Measurements from ENCODE around the gene RAD51B.

RAD51B gene

DNA sequence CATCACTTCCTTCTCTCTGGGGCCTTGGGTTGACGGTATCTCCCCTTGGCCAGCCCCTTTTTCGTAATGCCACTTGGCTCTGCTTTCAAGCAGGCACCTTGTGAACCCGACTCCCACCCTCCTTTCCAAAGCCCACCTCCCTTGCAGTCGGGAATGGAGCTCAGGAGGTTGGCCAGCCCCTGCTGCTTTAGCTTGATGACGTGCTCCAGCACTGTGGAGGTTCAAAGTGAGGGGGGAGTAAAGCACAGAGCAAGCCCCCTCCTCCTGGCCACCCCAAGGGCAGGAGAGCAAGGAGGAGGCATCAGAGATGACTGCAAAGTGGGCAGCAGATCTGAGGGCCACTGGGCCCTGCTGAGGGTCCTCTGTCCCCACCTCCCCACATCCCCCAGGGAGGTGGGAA, 869.9 kb downstream of the RAD51B start:
- Histone ChIP-seq H3K9ac (ENCODE audit: low read length) (no peak overlapping the region), H3K27me3 (replicated peaks; ENCODE audit: insufficient read depth, low read length) (no peaks in the 10 kb centered on the region), H3K4me2 (ENCODE audit: low read depth, low read length) (no peak overlapping the region), H3F3A (ENCODE audit: insufficient read depth, low read length) (peaks cover 12% of the 10 kb centered on the region), H3K4me1 (ENCODE audit: low read length) (peaks cover 20% of the 10 kb centered on the region), H3K27ac (ENCODE audit: low read length) (no peak overlapping the region), H4K20me1 (ENCODE audit: insufficient read depth, low read length) (no peaks in the 10 kb centered on the region), H3K4me3 (ENCODE audit: low read length) (no peak overlapping the region), H3K36me3 (replicated peaks; ENCODE audit: insufficient read depth, low read length) (no peaks in the 10 kb centered on the region), H2AFZ (ENCODE audit: low read length) (no peak overlapping the region), H3K79me2 (ENCODE audit: low read length) (no peaks in the 10 kb centered on the region), H3K9me2 (replicated peaks; ENCODE audit: insufficient read depth, low read length) (no peaks in the 10 kb centered on the region), H3K9me3 (replicated peaks; ENCODE audit: insufficient read depth, low read length) (no peaks in the 10 kb centered on the region)
- no peak for DNase-seq
- TF ChIP-seq, protein P1, sequence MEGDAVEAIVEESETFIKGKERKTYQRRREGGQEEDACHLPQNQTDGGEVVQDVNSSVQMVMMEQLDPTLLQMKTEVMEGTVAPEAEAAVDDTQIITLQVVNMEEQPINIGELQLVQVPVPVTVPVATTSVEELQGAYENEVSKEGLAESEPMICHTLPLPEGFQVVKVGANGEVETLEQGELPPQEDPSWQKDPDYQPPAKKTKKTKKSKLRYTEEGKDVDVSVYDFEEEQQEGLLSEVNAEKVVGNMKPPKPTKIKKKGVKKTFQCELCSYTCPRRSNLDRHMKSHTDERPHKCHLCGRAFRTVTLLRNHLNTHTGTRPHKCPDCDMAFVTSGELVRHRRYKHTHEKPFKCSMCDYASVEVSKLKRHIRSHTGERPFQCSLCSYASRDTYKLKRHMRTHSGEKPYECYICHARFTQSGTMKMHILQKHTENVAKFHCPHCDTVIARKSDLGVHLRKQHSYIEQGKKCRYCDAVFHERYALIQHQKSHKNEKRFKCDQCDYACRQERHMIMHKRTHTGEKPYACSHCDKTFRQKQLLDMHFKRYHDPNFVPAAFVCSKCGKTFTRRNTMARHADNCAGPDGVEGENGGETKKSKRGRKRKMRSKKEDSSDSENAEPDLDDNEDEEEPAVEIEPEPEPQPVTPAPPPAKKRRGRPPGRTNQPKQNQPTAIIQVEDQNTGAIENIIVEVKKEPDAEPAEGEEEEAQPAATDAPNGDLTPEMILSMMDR (IDR thresholded peaks at IDR 0.05; ENCODE audit: low read length), result no peak
- TF ChIP-seq EZH2 (optimal IDR thresholded peaks at IDR 0.05; ENCODE audit: low read depth, low read length) (no peak), EZH2phosphoT487 (IDR thresholded peaks at IDR 0.05; ENCODE audit: low read length) (no peak)

DNA sequence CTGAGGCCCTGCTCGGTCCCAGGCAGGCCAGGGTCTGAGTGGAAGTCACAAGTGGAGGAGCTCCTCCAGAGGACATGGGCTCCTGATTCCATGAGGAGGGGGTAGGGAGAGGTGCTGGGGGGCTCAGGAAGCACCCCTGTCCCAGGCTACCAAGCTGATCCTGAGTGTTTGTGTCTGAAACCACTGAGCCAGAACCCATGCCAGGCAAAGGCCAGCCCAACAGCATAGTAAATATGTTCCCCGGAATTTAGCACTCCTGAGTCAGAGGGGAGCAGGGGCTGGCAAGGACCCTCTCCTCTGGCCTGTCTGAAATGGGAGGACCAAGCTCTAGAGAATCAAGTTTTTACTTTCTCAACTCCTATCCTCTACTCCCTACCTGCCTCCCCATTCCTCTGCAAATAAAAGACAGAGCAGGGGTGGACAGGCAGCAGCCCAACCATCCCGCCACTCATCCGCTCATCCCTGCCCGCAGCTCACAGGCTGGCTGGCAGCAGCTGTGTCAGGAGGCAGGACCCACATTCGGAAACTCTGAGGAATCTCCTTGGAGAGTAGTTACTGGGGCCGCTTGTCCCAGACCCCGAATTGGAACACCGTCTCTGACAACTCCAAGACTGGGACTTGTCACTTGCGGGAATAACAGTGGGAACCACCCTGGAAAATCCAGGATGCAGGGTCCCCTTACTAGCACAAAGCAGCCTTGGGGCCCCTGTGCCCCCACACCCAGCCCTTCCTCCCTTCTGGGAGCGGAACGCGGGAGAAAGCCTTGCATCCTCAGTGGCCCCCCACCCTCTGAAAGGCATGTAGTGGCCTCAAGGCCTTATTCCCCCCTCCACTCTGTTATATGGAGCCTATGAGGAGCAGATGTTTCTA, 870.7 kb downstream of the RAD51B start:
- no peaks in the 10 kb centered on the region for H3K36me3 ChIP-seq (replicated peaks; ENCODE audit: insufficient read depth, low read length)
- no peak overlapping the region for H3K9ac ChIP-seq (ENCODE audit: low read length)
- H3K4me1 ChIP-seq (ENCODE audit: low read length), result peaks cover 12% of the 10 kb centered on the region
- H2AFZ ChIP-seq (ENCODE audit: low read length), result no peak overlapping the region
- TF ChIP-seq EZH2 (optimal IDR thresholded peaks at IDR 0.05; ENCODE audit: low read depth, low read length) (no peak), EZH2phosphoT487 (IDR thresholded peaks at IDR 0.05; ENCODE audit: low read length) (no peak)
- TF ChIP-seq, protein P1 (IDR thresholded peaks at IDR 0.05; ENCODE audit: low read length), result no peak
- H3K4me3 ChIP-seq (ENCODE audit: low read length), result no peak overlapping the region
- H3K9me3 ChIP-seq (replicated peaks; ENCODE audit: insufficient read depth, low read length), result no peaks in the 10 kb centered on the region
- no peak for DNase-seq
- no peak overlapping the region for H3K4me2 ChIP-seq (ENCODE audit: low read depth, low read length)
- no peaks in the 10 kb centered on the region for H3K79me2 ChIP-seq (ENCODE audit: low read length)
- H3K27me3 ChIP-seq (replicated peaks; ENCODE audit: insufficient read depth, low read length), result no peaks in the 10 kb centered on the region
- peaks cover 7% of the 10 kb centered on the region for H3F3A ChIP-seq (ENCODE audit: insufficient read depth, low read length)
- H3K9me2 ChIP-seq (replicated peaks; ENCODE audit: insufficient read depth, low read length), result no peaks in the 10 kb centered on the region
- no peak overlapping the region for H3K27ac ChIP-seq (ENCODE audit: low read length)
- no peaks in the 10 kb centered on the region for H4K20me1 ChIP-seq (ENCODE audit: insufficient read depth, low read length)

DNA sequence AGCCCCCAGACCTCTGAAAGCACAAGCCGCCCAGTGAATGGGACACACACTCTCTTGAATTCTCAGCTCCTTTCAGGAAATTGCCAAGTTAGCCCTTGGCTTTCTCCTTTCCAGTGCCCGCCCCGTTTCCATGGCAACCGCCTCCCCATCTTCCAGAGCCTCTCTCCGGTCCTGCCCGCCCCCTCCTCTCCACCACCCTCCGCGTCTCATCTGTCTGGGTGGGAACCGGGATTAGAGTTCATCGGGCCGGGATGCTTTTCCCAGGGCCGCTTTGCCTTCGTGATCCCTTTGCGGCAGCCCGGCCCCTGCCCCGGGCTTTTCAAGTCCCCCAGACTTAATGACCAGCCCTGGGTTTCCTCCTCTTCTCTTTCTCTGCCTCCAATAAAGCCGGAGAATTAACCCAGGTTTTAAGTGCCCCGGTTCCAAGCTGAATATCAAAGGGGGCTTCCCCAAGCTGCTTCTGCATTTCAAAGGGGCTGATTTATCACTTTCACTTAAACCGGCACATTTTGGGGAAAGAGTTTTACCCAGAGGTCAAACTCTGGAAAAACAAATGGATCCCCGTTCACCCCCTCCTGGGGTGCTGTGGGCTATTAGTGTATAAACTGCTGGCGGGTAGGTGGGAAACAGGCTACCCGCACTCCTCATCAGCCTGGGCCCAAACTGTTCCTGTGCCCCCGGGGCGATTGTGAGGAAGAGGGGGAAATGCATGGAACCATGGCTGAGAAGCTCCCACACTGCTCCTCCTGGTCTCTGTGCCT, 871.6 kb downstream of the RAD51B start:
- no peaks in the 10 kb centered on the region for H3K9me2 ChIP-seq (replicated peaks; ENCODE audit: insufficient read depth, low read length)
- DNase-seq, result no peak
- no peaks in the 10 kb centered on the region for H3K27me3 ChIP-seq (replicated peaks; ENCODE audit: insufficient read depth, low read length)
- no peaks in the 10 kb centered on the region for H3K36me3 ChIP-seq (replicated peaks; ENCODE audit: insufficient read depth, low read length)
- no peaks in the 10 kb centered on the region for H4K20me1 ChIP-seq (ENCODE audit: insufficient read depth, low read length)
- TF ChIP-seq, protein P1 (IDR thresholded peaks at IDR 0.05; ENCODE audit: low read length), result no peak
- no peak for TF ChIP-seq EZH2 (optimal IDR thresholded peaks at IDR 0.05; ENCODE audit: low read depth, low read length)
- no peak for TF ChIP-seq EZH2phosphoT487 (IDR thresholded peaks at IDR 0.05; ENCODE audit: low read length)
- no peak overlapping the region for H3K4me2 ChIP-seq (ENCODE audit: low read depth, low read length)
- peaks cover 6% of the 10 kb centered on the region for H3K4me1 ChIP-seq (ENCODE audit: low read length)
- no peak overlapping the region for H3K9ac ChIP-seq (ENCODE audit: low read length)
- no peaks in the 10 kb centered on the region for H3K9me3 ChIP-seq (replicated peaks; ENCODE audit: insufficient read depth, low read length)
- H2AFZ ChIP-seq (ENCODE audit: low read length), result no peak overlapping the region
- no peak overlapping the region for H3K4me3 ChIP-seq (ENCODE audit: low read length)
- peaks cover under 1% of the 10 kb centered on the region for H3F3A ChIP-seq (ENCODE audit: insufficient read depth, low read length)
- H3K27ac ChIP-seq (ENCODE audit: low read length), result no peak overlapping the region
- no peaks in the 10 kb centered on the region for H3K79me2 ChIP-seq (ENCODE audit: low read length)
